LNCaP clone FGC (cell line): ENCODE results near the gene DPP9.
A peak's percentile ranks its signal among the peaks of the same experiment; 100 is the strongest.

ENCODE experiments used
- DNase-seq: peaks from one replicate; pipeline ENCODE4 v3.0.0-alpha.2; 2011; ENCODE audit warnings: low read depth
- H3K4me3 ChIP-seq: 2 replicates; pipeline ENCODE4 v1.5.1; 2011; ENCODE audit warnings: mild to moderate bottlenecking, low read depth, low read length, control low read depth
- CTCF ChIP-seq: IDR thresholded peaks from 2 replicates; pipeline ENCODE4 v1.5.1; 2012; ENCODE audit warnings: mild to moderate bottlenecking; ENCODE audit not compliant: control insufficient read depth, insufficient read depth; ENCODE audit errors: extremely low read depth

DPP9 gene

GRCh38 chr19:4760285-4760650 is 36.6 kb upstream of the DPP9 start:
- peak overlapping the region; percentile 25; the same call in 1 of the 2 replicates for H3K4me3 ChIP-seq
- DNase-seq = no peak
- no peak for TF ChIP-seq CTCF

GRCh38 chr19:4759388-4760284 is 36.0 kb upstream of the DPP9 start:
- no peak for TF ChIP-seq CTCF
- peak; percentile 32 for DNase-seq
- peak overlapping the region; percentile 25 for H3K4me3 ChIP-seq

GRCh38 chr19:4758659-4759058 is 35.0 kb upstream of the DPP9 start:
- no peak for DNase-seq
- TF ChIP-seq CTCF = no peak
- no peak overlapping the region for H3K4me3 ChIP-seq

GRCh38 chr19:4758082-4758481 is 34.4 kb upstream of the DPP9 start:
- TF ChIP-seq CTCF = no peak

GRCh38 chr19:4755459-4755858 is 31.8 kb upstream of the DPP9 start:
- DNase-seq = no peak
- TF ChIP-seq CTCF = no peak
- no peak overlapping the region for H3K4me3 ChIP-seq

More at GRCh38 chr19:4758082-4758481, 34.4 kb upstream of the DPP9 start:
- DNase-seq = no peak
- no peak overlapping the region for H3K4me3 ChIP-seq

GRCh38 chr19:4754248-4754647 is 30.6 kb upstream of the DPP9 start:
- TF ChIP-seq CTCF = no peak
- H3K4me3 ChIP-seq = no peak overlapping the region
- DNase-seq = no peak
